Lung (tissue), 12 donors: ENCODE data around the gene IL21. TPM values are rescaled to one million over a fixed set of nuclear protein-coding genes. Genes with fewer than 3 reads are reported as not detected.

ENCODE experiments used
- ATAC-seq: fragments of 200-7000 bp; cut with Tn5 transposase; one replicate; pipeline ENCODE4 v1.9.1; 2020; ENCODE audit warnings: moderate number of reproducible peaks; ENCODE audit not compliant: insufficient read depth, low FRiP score
- DNase-seq, 3 donors: peaks; one replicate each; pipeline ENCODE4 v3.0.0-alpha.2; 2013 to 2017
- H3K27ac ChIP-seq, 2 donors: one replicate each; pipeline ENCODE4 v1.5.1; 2013; ENCODE audit warnings: mild to moderate bottlenecking in 2 of 2, moderate library complexity in 2 of 2, control low read depth in 1 of 2, inconsistent platforms in 1 of 2, low read depth in 1 of 2, low read length in 1 of 2
- H3K27me3 ChIP-seq, 3 donors: one replicate each; pipeline ENCODE4 v1.5.1; 2013; ENCODE audit warnings: low read length in 2 of 3; ENCODE audit not compliant: control insufficient read depth in 3 of 3, insufficient read depth in 3 of 3
- H3K36me3 ChIP-seq, 4 donors: one replicate each; pipeline ENCODE4 v1.5.1; 2013; ENCODE audit warnings: low read length in 4 of 4, mild to moderate bottlenecking in 1 of 4, moderate library complexity in 1 of 4; ENCODE audit not compliant: control insufficient read depth in 4 of 4, insufficient read depth in 4 of 4
- H3K4me1 ChIP-seq, 5 donors: one replicate each; pipeline ENCODE4 v1.5.1; 2013; ENCODE audit warnings: low read length in 5 of 5, mild to moderate bottlenecking in 2 of 5, moderate library complexity in 1 of 5; ENCODE audit not compliant: control insufficient read depth in 5 of 5, insufficient read depth in 5 of 5
- H3K4me3 ChIP-seq: one replicate; pipeline ENCODE4 v1.5.1; 2013; ENCODE audit warnings: mild to moderate bottlenecking, control low read depth, moderate library complexity
- H3K9ac ChIP-seq, 2 donors: one replicate each; pipeline ENCODE4 v1.5.1; 2013; ENCODE audit warnings: low read length in 2 of 2, control low read depth in 1 of 2; ENCODE audit not compliant: insufficient read depth in 1 of 2
- H3K9me3 ChIP-seq, 4 donors: one replicate each; pipeline ENCODE4 v1.5.1; 2013; ENCODE audit warnings: low read length in 3 of 4, mild to moderate bottlenecking in 1 of 4, moderate library complexity in 1 of 4; ENCODE audit not compliant: control insufficient read depth in 4 of 4, insufficient read depth in 3 of 4
- CTCF ChIP-seq: IDR thresholded peaks from 2 replicates; pipeline ENCODE4 v1.5.1; 2012; ENCODE audit warnings: mild to moderate bottlenecking; ENCODE audit errors: control extremely low read depth, extremely low read depth
- WGBS, 2 donors: extraction: QIAGEN DNeasy Blood & Tissue Kit; methylation state at CpG; one replicate each; pipeline ENCODE4 v1.1.7; 2013; 5-methylcytosine and 5-hydroxymethylcytosine counted together
- polyA plus RNA-seq, 2 donors: library from polyadenylated mRNA; stranded (reverse); fragments of 200-250 nt; gene quantifications; one replicate each; pipeline ENCODE4 v1.2.1, GENCODE V29; 2013
- total RNA-seq, 2 donors: library from RNA; depleted of rRNA in 1 of 2; stranded (reverse); fragments of >200 nt in 1 of 2; gene quantifications; one replicate each; pipeline ENCODE4 v1.2.1, GENCODE V29; 2014 to 2021
- donor health status: control.
- donor health status: control.
- donor health status: Bipolar disorder and iron deficiency.
- donor health status: healthy.
- donor health status: DM: yes; HTN: yes; CAD: no.

The IL21 gene
- total and polyA plus RNA-seq, 4 donors, result 0.02 to 0.26 TPM; not detected in 2

- H3K36me3 ChIP-seq, result no peaks in the 10 kb centered on the region
- H3K27me3 ChIP-seq, result no peaks in the 10 kb centered on the region
- H3K4me3 ChIP-seq, result no peak overlapping the region
- 60 to 79% methylated on average over 7 of the region's 7 CpGs for WGBS, 2 donors
- H3K4me1 ChIP-seq, result no peaks in the 10 kb centered on the region
- DNase-seq, result peak in 1 of 3 donors; percentile 45
- TF ChIP-seq CTCF, result no peak
- no peak overlapping the region for H3K9ac ChIP-seq
- no peaks in the 10 kb centered on the region for H3K9me3 ChIP-seq
- H3K27ac ChIP-seq, result peak overlapping the region in 1 of 2 donors; percentile 39
- ATAC-seq, result peak; percentile 59
These were observed 3.0 kb downstream of the IL21 start for GRCh38 chr4:122617597-122618593.

- Histone ChIP-seq H3K27me3 (no peaks in the 10 kb centered on the region), H3K9me3 (no peaks in the 10 kb centered on the region), H3K27ac (no peak overlapping the region), H3K9ac (no peak overlapping the region), H3K4me3 (no peak overlapping the region), H3K4me1 (no peaks in the 10 kb centered on the region), H3K36me3 (no peaks in the 10 kb centered on the region)
- TF ChIP-seq CTCF, result no peak
- 67 to 77% methylated on average over 6 of the region's 6 CpGs for WGBS, 2 donors
- ATAC-seq (no peak), DNase-seq (no peak)
These were observed 3.8 kb downstream of the IL21 start for GRCh38 chr4:122616915-122617596.

GRCh38 chr4:122614621-122615020 lies 6.2 kb downstream of the IL21 start:
- no peak for TF ChIP-seq CTCF
- ATAC-seq, result no peak
- DNase-seq, result no peak
- no peak overlapping the region for H3K4me3 ChIP-seq
- H3K27me3 ChIP-seq, result no peaks in the 10 kb centered on the region
- no peaks in the 10 kb centered on the region for H3K36me3 ChIP-seq
- 91 to 97% methylated on average over 1 of the region's 1 CpG for WGBS, 2 donors
- no peak overlapping the region for H3K9ac ChIP-seq
- no peak overlapping the region for H3K27ac ChIP-seq
- no peaks in the 10 kb centered on the region for H3K9me3 ChIP-seq
- H3K4me1 ChIP-seq, result no peaks in the 10 kb centered on the region
